GM23248 (cell line): ENCODE results near the gene MEI4. TPM values are rescaled to one million over a fixed set of nuclear protein-coding genes. Genes with fewer than 3 reads are reported as not detected.
"Not testable (repeated sequence)": the region's sequence is repeated elsewhere in the genome, so short reads cannot be mapped to it uniquely, and the experiment has no call there.

Experiments
- DNase-seq: peaks from one replicate; pipeline ENCODE4 v3.0.0-alpha.2; 2015
- H2AFZ ChIP-seq: fragments of 200-600 bp; sonication (generic); 2 replicates; pipeline ENCODE4 v1.6.1; 2016; ENCODE audit warnings: antibody characterized with exemption
- H3F3A ChIP-seq: fragments of 200-600 bp; sonication (generic); 2 replicates; pipeline ENCODE4 v1.6.1; 2016; ENCODE audit warnings: mild to moderate bottlenecking, antibody characterized with exemption, mixed run types; ENCODE audit not compliant: insufficient read depth
- H3K27ac ChIP-seq: fragments of 200-600 bp; sonication (generic); 2 replicates; pipeline ENCODE4 v1.5.1; 2016; ENCODE audit warnings: mild to moderate bottlenecking
- H3K27me3 ChIP-seq: fragments of 200-600 bp; sonication (generic); replicated peaks from 2 replicates; pipeline ENCODE4 v1.6.1; 2016; ENCODE audit warnings: mild to moderate bottlenecking; ENCODE audit not compliant: insufficient read depth
- H3K36me3 ChIP-seq: fragments of 200-600 bp; sonication (generic); 2 replicates; pipeline ENCODE4 v1.6.1; 2016; ENCODE audit warnings: low read depth, mild to moderate bottlenecking
- H3K4me1 ChIP-seq: fragments of 200-600 bp; sonication (generic); 2 replicates; pipeline ENCODE4 v1.6.1; 2016; ENCODE audit warnings: mild to moderate bottlenecking; ENCODE audit not compliant: insufficient read depth
- H3K4me2 ChIP-seq: fragments of 200-600 bp; sonication (generic); one replicate; pipeline ENCODE4 v1.6.1; 2016; ENCODE audit warnings: mild to moderate bottlenecking; ENCODE audit not compliant: unreplicated experiment
- H3K4me3 ChIP-seq: fragments of 200-600 bp; sonication (generic); 2 replicates; pipeline ENCODE4 v1.5.1; 2016; ENCODE audit warnings: mild to moderate bottlenecking
- H3K79me2 ChIP-seq: fragments of 200-600 bp; sonication (generic); 2 replicates; pipeline ENCODE4 v1.6.1; 2016; ENCODE audit warnings: mild to moderate bottlenecking; ENCODE audit not compliant: insufficient read depth
- H3K9ac ChIP-seq: fragments of 200-600 bp; sonication (generic); 2 replicates; pipeline ENCODE4 v1.6.1; 2016; ENCODE audit warnings: mild to moderate bottlenecking
- H3K9me2 ChIP-seq: fragments of 200-600 bp; sonication (generic); 2 replicates; pipeline ENCODE4 v1.6.1; 2016; ENCODE audit warnings: mixed run types, mild to moderate bottlenecking, moderate library complexity; ENCODE audit not compliant: insufficient read depth
- H3K9me3 ChIP-seq: fragments of 200-600 bp; sonication (generic); one replicate; pipeline ENCODE4 v1.6.1; 2017; ENCODE audit warnings: low read depth
- H4K20me1 ChIP-seq: fragments of 200-600 bp; sonication (generic); 2 replicates; pipeline ENCODE4 v1.6.0; 2016; ENCODE audit not compliant: insufficient read depth
- EZH2 ChIP-seq: fragments of 200-600 bp; sonication (generic); IDR thresholded peaks from 2 replicates; pipeline ENCODE4 v1.6.1; 2018; ENCODE audit warnings: antibody characterized with exemption, mild to moderate bottlenecking; ENCODE audit not compliant: insufficient read depth, poor library complexity, severe bottlenecking
- EZH2phosphoT487 ChIP-seq: fragments of 200-600 bp; sonication (generic); IDR thresholded peaks from 2 replicates; pipeline ENCODE4 v1.6.1; 2018; ENCODE audit warnings: antibody characterized with exemption, moderate library complexity, mild to moderate bottlenecking, low read depth; ENCODE audit not compliant: insufficient read depth
- WGBS, 2 experiments: methylation state at CpG; one replicate each; pipeline ENCODE4 v1.1.6; 2015 to 2017; ENCODE audit warnings: low lambda C conversion rate in 2 of 2, low coverage in 1 of 2; ENCODE audit errors: missing lambda C conversion rate in 2 of 2; 5-methylcytosine and 5-hydroxymethylcytosine counted together
- in situ Hi-C: fragments of 300-500 bp; cut with MboI; formaldehyde crosslinking; loops from 2 replicates; pipeline ENCODE4 v1.15.0; 2020
- polyA plus RNA-seq: library from polyadenylated mRNA; unstranded; fragments of >200 nt; fragmentation: Nextera tagmentation; extraction: Ambion mirVana; gene quantifications from 2 replicates; pipeline ENCODE4 v1.2.1, GENCODE V29; 2016
- total RNA-seq: library from RNA; depleted of rRNA; stranded (reverse); fragments of >200 nt; shearing (Covaris generic); gene quantifications from 2 replicates; pipeline ENCODE4 v1.2.3, GENCODE V29; 2014

MEI4 gene
- total and polyA plus RNA-seq, 2 experiments from 2014 or later: 0.04 TPM; not detected in 1

DNA sequence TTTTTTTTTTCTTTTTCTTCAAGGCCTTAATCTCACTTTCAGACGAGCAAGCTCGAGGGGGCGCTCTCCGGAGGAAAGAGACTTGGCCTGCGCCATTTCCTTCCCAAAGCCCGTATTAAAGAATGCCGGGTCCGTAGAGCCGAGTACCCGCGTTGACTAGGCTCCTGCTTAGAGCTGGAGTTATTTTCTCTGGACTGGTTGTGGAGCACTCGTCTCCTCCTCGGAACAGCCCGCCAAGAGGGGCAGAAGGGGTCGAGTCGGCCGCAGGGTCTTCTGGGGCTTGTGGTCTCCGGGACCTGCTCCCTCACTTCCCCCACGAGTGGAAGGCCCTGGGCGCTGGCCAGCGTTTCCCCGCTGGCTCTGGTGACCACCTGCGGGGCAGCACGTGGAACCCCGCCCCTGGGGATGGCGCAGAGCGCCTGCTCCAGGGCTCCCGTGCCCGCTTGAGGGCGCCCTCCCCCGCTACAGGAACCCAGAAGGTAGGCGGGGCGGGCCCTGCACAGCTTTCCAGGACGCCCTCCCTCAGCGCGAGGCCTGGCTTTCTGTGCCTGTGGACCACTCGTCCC lies 2.7 kb upstream of the MEI4 start:
- WGBS, 2 experiments: 17 to 23% methylated on average over 31 to 35 of the region's 37 CpGs
- TF ChIP-seq EZH2phosphoT487 (no peak), EZH2 (no peak)
- DNase-seq: no peak
- no peaks in the 10 kb centered on the region for H3K36me3 ChIP-seq
- no peaks in the 10 kb centered on the region for H3K79me2 ChIP-seq
- H3K9me2 ChIP-seq: no peaks in the 10 kb centered on the region
- no peaks in the 10 kb centered on the region for H3F3A ChIP-seq
- no peak overlapping the region for H3K9ac ChIP-seq
- H3K9me3 ChIP-seq: no peaks in the 10 kb centered on the region
- H3K4me2 ChIP-seq: no peak overlapping the region
- no peaks in the 10 kb centered on the region for H4K20me1 ChIP-seq
- H3K4me1 ChIP-seq: no peaks in the 10 kb centered on the region
- H3K27ac ChIP-seq: no peak overlapping the region
- no peak overlapping the region for H3K4me3 ChIP-seq
- in situ Hi-C loops: no loop called here
- H2AFZ ChIP-seq: no peak overlapping the region
- H3K27me3 ChIP-seq: no peaks in the 10 kb centered on the region

- Histone ChIP-seq H3K36me3 (no peaks in the 10 kb centered on the region), H3K4me3 (no peak overlapping the region), H3K27ac (no peak overlapping the region), H3K4me1 (no peaks in the 10 kb centered on the region), H3F3A (no peaks in the 10 kb centered on the region), H3K9me2 (no peaks in the 10 kb centered on the region), H2AFZ (no peak overlapping the region), H3K79me2 (no peaks in the 10 kb centered on the region), H4K20me1 (no peaks in the 10 kb centered on the region), H3K9ac (no peak overlapping the region), H3K9me3 (no peaks in the 10 kb centered on the region), H3K4me2 (no peak overlapping the region), H3K27me3 (no peaks in the 10 kb centered on the region)
- in situ Hi-C loops: no loop called here
- no peak for DNase-seq
- TF ChIP-seq EZH2phosphoT487 (no peak), EZH2 (no peak)
These were observed 977 bp downstream of the MEI4 start for GRCh38 chr6:77653816-77654215.

DNA sequence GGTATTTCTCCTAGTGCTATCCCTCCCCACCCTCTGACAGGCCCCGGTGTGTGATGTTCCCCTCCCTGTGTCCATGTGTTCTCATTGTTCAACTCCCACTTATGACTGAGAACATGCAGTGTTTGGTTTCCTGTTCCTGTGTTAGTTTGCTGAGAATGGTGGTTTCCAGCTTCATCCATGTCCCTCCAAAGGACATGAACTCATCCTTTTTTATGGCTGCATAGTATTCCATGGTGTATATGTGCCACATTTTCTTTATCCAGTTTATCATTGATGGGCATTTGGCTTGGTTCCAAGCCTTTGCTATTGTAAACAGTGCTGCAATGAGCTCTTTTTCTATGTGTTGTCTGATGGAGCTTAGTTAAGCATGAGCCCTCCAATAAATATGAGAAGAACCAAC lies 2.2 kb downstream of the MEI4 start:
- H2AFZ ChIP-seq, H3K27me3 ChIP-seq, H3K27ac ChIP-seq, H3K4me3 ChIP-seq, H3K9ac ChIP-seq, H3K79me2 ChIP-seq, in situ Hi-C loops, H3K4me1 ChIP-seq, H3K9me2 ChIP-seq, H3K4me2 ChIP-seq, DNase-seq, H3F3A ChIP-seq, H3K36me3 ChIP-seq, H4K20me1 ChIP-seq, H3K9me3 ChIP-seq: not testable (repeated sequence)
- WGBS, 2 experiments: 31 to 33% methylated on average over 1 of the region's 1 CpG

DNA sequence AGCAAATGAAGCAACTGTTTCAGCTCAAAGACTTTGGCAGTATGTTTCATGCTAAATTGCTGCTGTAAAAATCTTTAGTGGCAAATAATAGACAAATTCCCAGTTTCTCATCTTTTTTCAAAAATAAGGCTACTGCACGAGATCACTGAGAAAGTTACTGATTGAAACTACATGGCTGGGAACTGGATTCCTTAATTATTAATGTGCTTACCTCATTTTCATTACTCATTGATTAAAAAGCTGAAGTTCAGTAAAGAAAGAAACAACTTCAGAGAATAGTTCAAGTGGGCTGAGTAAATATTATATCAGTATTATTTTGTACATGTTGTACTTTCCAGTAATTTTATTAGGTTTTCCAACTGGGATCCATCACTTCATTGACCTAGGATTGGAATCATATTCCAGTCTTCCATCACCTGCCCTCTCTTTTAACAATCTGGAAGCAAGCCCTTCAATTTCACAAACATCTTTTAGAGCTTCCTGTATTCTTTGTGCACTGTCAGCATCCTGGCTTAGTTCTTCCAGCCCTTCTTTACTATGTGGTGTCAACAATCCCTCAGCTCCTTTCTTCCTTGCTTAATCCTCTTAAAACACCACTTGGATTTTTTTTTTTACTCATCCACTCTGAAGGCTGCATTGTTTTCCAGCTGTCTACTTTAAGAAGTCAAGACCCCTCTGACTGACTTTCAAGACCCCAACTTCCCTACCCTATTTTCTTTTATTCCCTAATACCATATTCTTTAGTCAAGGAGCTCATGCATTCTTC lies 4.3 kb downstream of the MEI4 start:
- Histone ChIP-seq H3F3A (no peaks in the 10 kb centered on the region), H3K4me2 (no peak overlapping the region), H3K27ac (no peak overlapping the region), H3K4me1 (no peaks in the 10 kb centered on the region), H3K9me3 (no peaks in the 10 kb centered on the region), H3K27me3 (no peaks in the 10 kb centered on the region), H4K20me1 (no peaks in the 10 kb centered on the region), H3K9ac (no peak overlapping the region), H3K4me3 (no peak overlapping the region), H3K36me3 (no peaks in the 10 kb centered on the region), H2AFZ (no peak overlapping the region), H3K79me2 (no peaks in the 10 kb centered on the region), H3K9me2 (no peaks in the 10 kb centered on the region)
- in situ Hi-C loops: no loop called here
- DNase-seq: no peak
- no peak for TF ChIP-seq EZH2phosphoT487
- TF ChIP-seq EZH2: no peak
- WGBS, 2 experiments: 0% methylated on average over 1 of the region's 1 CpG
